Upper lobe of left lung (tissue), 6 donors: Measurements from ENCODE around the gene ASB1. TPM values are rescaled to one million over a fixed set of nuclear protein-coding genes. Genes with fewer than 3 reads are reported as not detected.
A peak's percentile ranks its signal among the peaks of the same experiment; 100 is the strongest.

Source experiments
- ATAC-seq, 2 donors: fragments of 200-7000 bp; cut with Tn5 transposase; one replicate each; pipeline ENCODE4 v1.9.1; 2022; ENCODE audit warnings: mild to moderate bottlenecking in 2 of 2, moderate library complexity in 2 of 2; ENCODE audit not compliant: low FRiP score in 2 of 2
- DNase-seq, 2 donors: peaks; one replicate each; pipeline ENCODE4 v3.0.0-alpha.2; 2019 to 2020
- H3K27ac ChIP-seq, 4 donors: fragments of 200-600 bp; sonication (generic); one replicate each; pipeline ENCODE4 v1.5.1; 2016 to 2019
- H3K27me3 ChIP-seq, 4 donors: fragments of 200-600 bp; sonication (generic); one replicate each; pipeline ENCODE4 v1.5.1; 2017 to 2019
- H3K36me3 ChIP-seq, 4 donors: fragments of 200-600 bp; sonication (generic); one replicate each; pipeline ENCODE4 v1.5.1; 2016 to 2019
- H3K4me1 ChIP-seq, 4 donors: fragments of 200-600 bp; sonication (generic); one replicate each; pipeline ENCODE4 v1.5.1; 2018 to 2019
- H3K4me3 ChIP-seq, 4 donors: fragments of 200-600 bp; sonication (generic); one replicate each; pipeline ENCODE4 v1.5.1; 2017 to 2019; ENCODE audit warnings: mild to moderate bottlenecking in 2 of 4, moderate library complexity in 1 of 4
- H3K9me3 ChIP-seq, 4 donors: fragments of 200-600 bp; sonication (generic); one replicate each; pipeline ENCODE4 v1.5.1; 2018 to 2019
- EP300 ChIP-seq, 4 donors: sonication (generic); formaldehyde crosslinking; IDR thresholded peaks; one replicate each; pipeline ENCODE4 v1.5.1; 2017; ENCODE audit warnings: antibody characterized with exemption in 4 of 4, control low read depth in 2 of 4
- POLR2A ChIP-seq, 4 donors: fragments of 450-650 bp; IDR thresholded peaks; one replicate each; pipeline ENCODE4 v1.5.1; 2016 to 2017; ENCODE audit warnings: antibody characterized with exemption in 4 of 4, mild to moderate bottlenecking in 2 of 4
- POLR2AphosphoS5 ChIP-seq, 2 donors: sonication (generic); formaldehyde crosslinking; IDR thresholded peaks; one replicate each; pipeline ENCODE4 v1.5.1; 2017; ENCODE audit warnings: antibody characterized with exemption in 2 of 2
- WGBS, 2 donors: methylation state at CpG; one replicate each; pipeline ENCODE4 v1.1.5; 2017 to 2018; 5-methylcytosine and 5-hydroxymethylcytosine counted together
- total RNA-seq, 6 donors: library from RNA; depleted of rRNA in 4 of 6; stranded (reverse); fragments of >200 nt in 4 of 6; gene quantifications; one replicate each; pipeline versions ENCODE4 v1.1.0 to v1.2.1, GENCODE V29; 2016 to 2021
- TF ChIP-seq, protein P1 (sequence below), 6 experiments: fragments of 450-650 bp in 4 of 6; fragments of 200-600 bp in 2 of 6; sonication (generic) in 2 of 6; IDR thresholded peaks; one replicate each; pipeline ENCODE4 v1.5.1; 2016 to 2019; ENCODE audit warnings: antibody characterized with exemption in 6 of 6
- donor health status: DM: no; HTN: no; CAD: no; lungs with moderate emphysema.
- donor health status: DM: no; HTN: yes; CAD: no; lungs with severe emphysema.

The ASB1 gene
- total RNA-seq, 6 donors from 2014 or later, result 12.7 to 29.4 (median 24.3) TPM

DNA sequence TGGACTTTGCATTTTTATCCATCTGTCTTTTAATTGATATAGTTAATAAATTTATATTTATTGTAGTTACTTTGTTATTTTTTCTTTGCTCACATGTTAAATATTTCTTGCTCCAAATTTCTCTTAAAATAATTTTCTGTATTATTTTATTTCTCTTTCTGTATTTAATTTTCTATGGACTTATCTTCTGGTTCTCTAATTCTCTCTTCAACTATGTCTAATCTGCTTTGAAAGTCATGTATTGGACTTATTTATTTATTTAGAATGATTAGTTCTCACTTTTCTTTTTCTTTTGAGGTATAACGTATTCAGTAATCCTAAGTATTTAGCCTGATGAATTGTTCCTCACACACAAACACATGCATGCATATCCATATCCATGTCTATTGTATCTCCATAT lies 53.1 kb downstream of the ASB1 start:
- DNase-seq, result no peak
- no peak overlapping the region for H3K4me3 ChIP-seq
- no peak overlapping the region for H3K27ac ChIP-seq
- no peaks in the 10 kb centered on the region for H3K27me3 ChIP-seq
- no peak for TF ChIP-seq POLR2AphosphoS5 (IDR thresholded peaks at IDR 0.05)
- TF ChIP-seq EP300 (IDR thresholded peaks at IDR 0.05), result no peak
- no peak for TF ChIP-seq POLR2A (IDR thresholded peaks at IDR 0.05)
- no peaks in the 10 kb centered on the region for H3K36me3 ChIP-seq
- H3K4me1 ChIP-seq, result no peaks in the 10 kb centered on the region
- WGBS, 2 donors, result 86 to 96% methylated on average over 1 of the region's 1 CpG
- no peak for ATAC-seq
- peaks cover 6 to 15% (median 12%) of the 10 kb centered on the region in 4 donors for H3K9me3 ChIP-seq

DNA sequence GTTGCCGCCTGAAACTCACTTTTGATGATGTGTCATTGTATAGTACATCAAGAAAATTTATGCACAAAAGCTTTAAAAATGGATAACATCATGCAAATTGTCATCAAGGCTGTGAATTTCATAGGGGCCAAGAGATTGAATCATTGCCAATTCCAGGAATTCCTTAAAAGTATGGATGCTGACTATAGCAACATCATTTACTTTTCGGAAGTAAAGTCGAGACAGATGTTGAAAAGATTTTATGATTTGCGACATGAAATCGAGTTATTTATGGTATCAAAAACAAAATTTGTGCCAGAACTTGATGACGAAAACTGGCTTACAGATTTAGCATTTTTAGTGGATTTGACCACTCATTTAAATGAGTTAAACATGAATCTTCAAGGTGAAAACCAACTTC lies 56.3 kb downstream of the ASB1 start:
- Histone ChIP-seq H3K36me3 (no peaks in the 10 kb centered on the region), H3K9me3 (peaks cover 6 to 15% (median 12%) of the 10 kb centered on the region in 4 donors), H3K4me3 (no peak overlapping the region), H3K27me3 (no peaks in the 10 kb centered on the region), H3K4me1 (no peaks in the 10 kb centered on the region), H3K27ac (no peak overlapping the region)
- 76 to 79% methylated on average over 6 of the region's 6 CpGs for WGBS, 2 donors
- no peak for DNase-seq
- ATAC-seq, result no peak
- TF ChIP-seq POLR2AphosphoS5 (IDR thresholded peaks at IDR 0.05) (no peak), EP300 (IDR thresholded peaks at IDR 0.05) (no peak), POLR2A (IDR thresholded peaks at IDR 0.05) (no peak)
- TF ChIP-seq, protein P1, sequence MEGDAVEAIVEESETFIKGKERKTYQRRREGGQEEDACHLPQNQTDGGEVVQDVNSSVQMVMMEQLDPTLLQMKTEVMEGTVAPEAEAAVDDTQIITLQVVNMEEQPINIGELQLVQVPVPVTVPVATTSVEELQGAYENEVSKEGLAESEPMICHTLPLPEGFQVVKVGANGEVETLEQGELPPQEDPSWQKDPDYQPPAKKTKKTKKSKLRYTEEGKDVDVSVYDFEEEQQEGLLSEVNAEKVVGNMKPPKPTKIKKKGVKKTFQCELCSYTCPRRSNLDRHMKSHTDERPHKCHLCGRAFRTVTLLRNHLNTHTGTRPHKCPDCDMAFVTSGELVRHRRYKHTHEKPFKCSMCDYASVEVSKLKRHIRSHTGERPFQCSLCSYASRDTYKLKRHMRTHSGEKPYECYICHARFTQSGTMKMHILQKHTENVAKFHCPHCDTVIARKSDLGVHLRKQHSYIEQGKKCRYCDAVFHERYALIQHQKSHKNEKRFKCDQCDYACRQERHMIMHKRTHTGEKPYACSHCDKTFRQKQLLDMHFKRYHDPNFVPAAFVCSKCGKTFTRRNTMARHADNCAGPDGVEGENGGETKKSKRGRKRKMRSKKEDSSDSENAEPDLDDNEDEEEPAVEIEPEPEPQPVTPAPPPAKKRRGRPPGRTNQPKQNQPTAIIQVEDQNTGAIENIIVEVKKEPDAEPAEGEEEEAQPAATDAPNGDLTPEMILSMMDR (IDR thresholded peaks at IDR 0.05), result no peak

DNA sequence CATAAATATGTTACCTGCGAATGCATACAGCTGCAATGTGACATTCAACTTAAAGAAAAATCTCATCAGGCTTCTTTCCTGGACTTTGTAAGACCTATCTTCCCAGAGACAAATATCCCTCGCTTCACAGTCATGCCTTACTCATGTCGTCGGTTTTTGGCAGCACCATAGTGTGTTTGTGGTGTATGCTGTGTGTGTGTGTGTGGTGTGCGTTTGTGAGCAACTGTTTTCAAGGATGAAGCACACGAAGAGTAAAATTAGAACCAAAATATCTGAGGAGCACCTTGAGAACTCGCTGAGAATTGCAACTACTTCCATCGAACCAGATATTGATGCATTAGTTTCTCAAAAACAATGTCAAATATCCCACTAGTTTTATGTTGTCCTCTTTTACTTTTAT lies 56.9 kb downstream of the ASB1 start:
- WGBS, 2 donors, result 78 to 82% methylated on average over 8 of the region's 8 CpGs

DNA sequence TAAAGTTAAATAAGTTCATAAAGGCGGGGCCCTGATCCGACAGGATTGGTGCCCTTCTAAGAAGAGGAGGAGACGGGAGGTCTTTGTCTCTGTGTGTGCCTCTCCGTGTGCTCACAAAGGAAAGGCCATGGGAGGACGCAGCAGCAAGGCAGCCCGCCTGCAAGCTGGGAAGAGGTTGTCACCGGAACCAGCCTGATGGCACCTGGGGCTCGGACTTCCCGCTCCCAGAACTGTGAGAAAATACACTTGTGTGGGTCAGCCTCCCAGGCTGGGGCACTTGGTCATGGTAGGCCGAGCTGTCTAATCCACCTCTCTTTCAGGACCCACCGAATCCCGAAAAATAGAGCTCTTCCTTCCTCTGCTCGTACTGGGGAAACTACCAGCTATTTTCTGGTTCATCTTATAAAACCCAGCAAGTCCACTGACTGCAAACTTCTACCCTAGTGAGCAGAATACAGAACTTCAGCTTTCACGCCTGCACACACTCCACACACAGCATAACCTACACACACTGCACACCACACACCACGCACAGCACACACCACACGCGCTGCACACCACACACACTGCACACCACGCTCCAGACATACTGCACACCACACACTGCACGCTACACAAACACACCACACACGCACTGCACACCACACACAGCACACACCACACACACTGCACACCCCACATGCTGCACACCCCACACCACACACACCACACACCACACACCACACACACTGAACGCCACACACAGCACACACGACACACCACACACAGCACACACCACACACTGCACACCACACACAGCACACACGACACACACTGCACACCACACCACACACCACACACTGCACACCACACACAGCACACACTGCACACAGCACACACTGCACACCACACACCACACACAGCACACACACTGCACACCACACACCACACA lies 58.1 kb downstream of the ASB1 start:
- no peak for TF ChIP-seq POLR2AphosphoS5 (IDR thresholded peaks at IDR 0.05)
- TF ChIP-seq EP300 (IDR thresholded peaks at IDR 0.05), result no peak
- no peak for TF ChIP-seq POLR2A (IDR thresholded peaks at IDR 0.05)
- TF ChIP-seq, protein P1 (IDR thresholded peaks at IDR 0.05), result no peak
- DNase-seq (no peak), ATAC-seq (peak in 1 of 2 donors; percentile 49)
- no peaks in the 10 kb centered on the region for H3K4me1 ChIP-seq
- H3K27ac ChIP-seq, result no peak overlapping the region
- 89 to 92% methylated on average over 23 of the region's 23 CpGs for WGBS, 2 donors
- H3K36me3 ChIP-seq, result no peaks in the 10 kb centered on the region
- peaks cover 3 to 10% (median 9%) of the 10 kb centered on the region in 4 donors for H3K9me3 ChIP-seq
- no peak overlapping the region for H3K4me3 ChIP-seq
- no peaks in the 10 kb centered on the region for H3K27me3 ChIP-seq

More for the DNA sequence above, 56.9 kb downstream of the ASB1 start:
- TF ChIP-seq POLR2A (IDR thresholded peaks at IDR 0.05) (no peak), POLR2AphosphoS5 (IDR thresholded peaks at IDR 0.05) (no peak), EP300 (IDR thresholded peaks at IDR 0.05) (no peak)
- TF ChIP-seq, protein P1 (IDR thresholded peaks at IDR 0.05), result no peak
- Histone ChIP-seq H3K9me3 (peaks cover 6 to 15% (median 12%) of the 10 kb centered on the region in 4 donors), H3K4me1 (no peaks in the 10 kb centered on the region), H3K27me3 (no peaks in the 10 kb centered on the region), H3K36me3 (no peaks in the 10 kb centered on the region), H3K4me3 (no peak overlapping the region), H3K27ac (no peak overlapping the region)
- no peak for ATAC-seq
- no peak for DNase-seq

DNA sequence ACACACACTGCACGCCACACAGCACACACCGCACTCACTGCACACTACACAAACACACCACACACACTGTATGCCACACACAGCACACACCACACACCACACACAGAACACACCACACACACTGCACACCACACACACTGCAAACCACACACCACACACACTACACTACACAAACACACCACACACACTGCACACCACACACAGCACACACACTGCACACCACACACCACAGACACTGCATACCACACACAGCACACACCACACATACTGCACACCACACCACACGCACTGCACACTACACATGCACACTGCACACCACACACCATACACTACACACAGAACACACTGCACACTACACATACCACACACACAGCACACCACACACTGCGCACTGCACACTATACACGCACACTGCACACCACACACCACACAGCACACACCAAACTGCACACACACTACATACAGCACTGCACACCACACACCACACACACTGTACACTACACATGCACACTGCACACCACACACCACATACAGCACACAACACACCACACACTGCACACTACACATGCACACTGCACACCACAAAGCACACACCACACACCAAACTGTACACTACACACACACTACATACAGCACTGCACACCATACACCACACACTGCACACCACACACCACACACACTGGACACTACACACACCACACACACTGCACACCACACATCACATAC lies 59.6 kb downstream of the ASB1 start:
- H3K9me3 ChIP-seq, result no peaks in the 10 kb centered on the region
- DNase-seq (no peak), ATAC-seq (peak in 1 of 2 donors; percentile 7)
- 71 to 95% methylated on average over 5 of the region's 5 CpGs for WGBS, 2 donors
- H3K4me3 ChIP-seq, result no peak overlapping the region
- TF ChIP-seq EP300 (IDR thresholded peaks at IDR 0.05) (no peak), POLR2A (IDR thresholded peaks at IDR 0.05) (no peak), POLR2AphosphoS5 (IDR thresholded peaks at IDR 0.05) (no peak)
- TF ChIP-seq, protein P1 (IDR thresholded peaks at IDR 0.05), result no peak
- H3K4me1 ChIP-seq, result no peaks in the 10 kb centered on the region
- no peaks in the 10 kb centered on the region for H3K36me3 ChIP-seq
- H3K27me3 ChIP-seq, result no peaks in the 10 kb centered on the region
- no peak overlapping the region for H3K27ac ChIP-seq
